ENCODE measurements around the gene SLC16A12.

Gene SLC16A12

DNA sequence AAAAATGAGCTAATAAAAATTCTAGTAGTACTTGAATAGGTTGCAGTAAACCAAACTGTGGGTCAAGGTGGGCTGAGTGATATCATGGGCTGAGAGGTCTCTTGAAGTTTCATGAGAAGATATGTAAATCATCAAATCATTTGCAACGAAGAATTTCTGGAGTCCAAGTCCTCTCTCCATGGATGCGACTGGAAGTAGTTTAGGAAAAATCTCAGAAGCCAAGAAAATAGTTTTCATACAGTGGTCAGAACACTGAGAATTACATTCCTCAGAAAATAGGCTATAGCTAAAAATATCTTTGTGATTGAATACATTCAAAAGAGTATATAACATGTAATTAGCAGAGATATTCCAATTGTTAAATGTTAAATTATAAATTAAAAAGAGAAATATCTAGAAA is 146.6 kb downstream of the SLC16A12 start:
- DNase-seq: no peak

DNA sequence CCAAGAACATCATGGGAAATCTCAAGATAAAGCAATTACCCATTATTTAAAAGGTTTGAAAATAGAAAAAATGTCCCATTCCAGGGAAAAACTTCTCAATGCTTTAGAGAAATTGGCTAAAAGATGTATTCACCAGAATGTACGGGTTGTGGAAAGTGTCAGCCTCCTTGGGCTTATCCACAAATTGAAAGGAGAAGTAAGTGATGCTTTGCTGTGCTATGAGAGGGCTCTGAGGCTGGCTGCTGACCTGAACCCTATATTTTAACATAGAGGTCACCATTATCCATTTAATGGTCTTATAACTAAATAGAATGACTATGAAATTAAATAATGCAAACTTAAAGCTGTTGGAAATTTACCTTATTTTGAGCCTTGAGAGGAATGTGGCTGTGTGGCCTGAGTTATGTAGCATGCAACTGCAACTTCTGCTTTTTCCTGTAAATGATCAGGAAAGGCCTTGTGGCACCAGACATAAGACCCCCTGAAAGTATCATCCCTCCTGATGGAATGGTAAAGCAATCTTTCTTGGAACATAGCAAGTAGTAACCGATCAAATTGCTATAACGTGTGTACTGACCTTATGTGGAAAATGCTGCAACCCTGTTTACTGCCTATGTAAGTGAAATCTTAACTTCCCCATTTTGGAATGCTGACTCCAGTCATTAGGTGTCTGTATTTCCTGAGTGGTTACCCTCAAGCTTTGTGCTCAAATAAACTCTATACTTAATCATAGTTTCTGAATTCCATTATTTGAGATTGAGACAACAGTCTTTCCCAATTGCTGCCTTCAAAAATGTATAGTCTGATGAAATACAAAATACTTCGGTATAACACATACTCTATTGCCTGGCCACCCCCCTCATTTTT is 150.7 kb downstream of the SLC16A12 start:
- no peak for DNase-seq

DNA sequence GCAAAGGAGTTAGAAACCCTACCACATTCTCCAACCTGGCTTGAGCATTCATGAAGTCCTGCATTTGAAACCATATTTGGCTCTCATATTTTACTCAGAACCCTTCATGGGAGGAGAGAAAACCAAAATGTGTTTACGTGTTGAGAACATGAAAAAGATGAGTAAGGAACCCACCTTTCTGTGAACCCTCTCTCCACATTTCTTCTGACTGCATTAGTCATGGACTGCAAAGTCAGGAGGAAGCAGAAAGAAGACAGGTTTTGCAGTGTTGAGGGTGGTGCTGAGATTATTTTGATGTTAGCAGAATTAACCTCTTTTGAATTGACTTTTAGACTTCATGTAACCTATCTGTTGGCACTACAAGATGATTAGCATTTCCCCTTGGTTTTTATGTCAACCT is 152.6 kb downstream of the SLC16A12 start:
- no peak for DNase-seq
